OCI-LY7 (cell line): ENCODE measurements around the gene FAM13C.

Source experiments
- CTCF ChIP-seq: fragments of 200-600 bp; sonication (generic); conservative IDR thresholded peaks from 2 replicates; pipeline ENCODE4 v1.5.1; 2014; ENCODE audit warnings: mild to moderate bottlenecking, antibody characterized with exemption, low read length, moderate library complexity, mixed read lengths
- EZH2phosphoT487 ChIP-seq: fragments of 200-600 bp; sonication (generic); IDR thresholded peaks from 2 replicates; pipeline ENCODE4 v1.6.1; 2018; ENCODE audit warnings: low read depth, borderline replicate concordance, mild to moderate bottlenecking, mixed run types, antibody characterized with exemption, low read length, moderate library complexity, mixed read lengths

- TF ChIP-seq CTCF (no peak), EZH2phosphoT487 (no peak)
Measured at GRCh38 chr10:59300386-59300785, 62.0 kb downstream of the FAM13C start.
